ENCODE measurements around the gene FBXW4. TPM values are rescaled to one million over a fixed set of nuclear protein-coding genes. Genes with fewer than 3 reads are reported as not detected.

Gene FBXW4
- total RNA-seq, 4 donors from 2014 or later, result 45.1 to 94.7 (median 64.3) TPM

DNA sequence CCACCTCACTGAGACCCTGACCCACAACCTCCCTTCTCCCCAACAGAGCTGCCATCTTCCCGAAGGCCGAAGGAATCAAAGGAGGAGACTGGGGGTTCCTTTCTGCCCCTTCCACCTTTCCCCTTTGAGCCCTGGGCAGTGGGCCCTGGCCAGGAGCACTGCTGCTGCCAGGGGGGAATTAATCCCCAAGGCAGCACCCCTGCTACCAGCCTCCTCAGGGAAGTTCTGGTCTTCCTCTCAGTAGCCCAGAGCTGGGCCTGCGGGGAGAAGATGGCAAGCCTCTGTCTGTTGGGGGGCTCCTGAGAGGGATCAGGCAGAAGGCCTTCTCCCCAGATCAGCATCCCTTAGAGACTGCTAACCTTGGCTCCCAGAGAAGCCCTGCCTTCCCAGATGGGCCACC lies 81.3 kb downstream of the FBXW4 start:
- TF ChIP-seq, protein P1, sequence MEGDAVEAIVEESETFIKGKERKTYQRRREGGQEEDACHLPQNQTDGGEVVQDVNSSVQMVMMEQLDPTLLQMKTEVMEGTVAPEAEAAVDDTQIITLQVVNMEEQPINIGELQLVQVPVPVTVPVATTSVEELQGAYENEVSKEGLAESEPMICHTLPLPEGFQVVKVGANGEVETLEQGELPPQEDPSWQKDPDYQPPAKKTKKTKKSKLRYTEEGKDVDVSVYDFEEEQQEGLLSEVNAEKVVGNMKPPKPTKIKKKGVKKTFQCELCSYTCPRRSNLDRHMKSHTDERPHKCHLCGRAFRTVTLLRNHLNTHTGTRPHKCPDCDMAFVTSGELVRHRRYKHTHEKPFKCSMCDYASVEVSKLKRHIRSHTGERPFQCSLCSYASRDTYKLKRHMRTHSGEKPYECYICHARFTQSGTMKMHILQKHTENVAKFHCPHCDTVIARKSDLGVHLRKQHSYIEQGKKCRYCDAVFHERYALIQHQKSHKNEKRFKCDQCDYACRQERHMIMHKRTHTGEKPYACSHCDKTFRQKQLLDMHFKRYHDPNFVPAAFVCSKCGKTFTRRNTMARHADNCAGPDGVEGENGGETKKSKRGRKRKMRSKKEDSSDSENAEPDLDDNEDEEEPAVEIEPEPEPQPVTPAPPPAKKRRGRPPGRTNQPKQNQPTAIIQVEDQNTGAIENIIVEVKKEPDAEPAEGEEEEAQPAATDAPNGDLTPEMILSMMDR (IDR thresholded peaks at IDR 0.05), result no peak
- intact Hi-C loops (cut with DNase I; ENCODE audit: low total_unique reads), result no loop called here

DNA sequence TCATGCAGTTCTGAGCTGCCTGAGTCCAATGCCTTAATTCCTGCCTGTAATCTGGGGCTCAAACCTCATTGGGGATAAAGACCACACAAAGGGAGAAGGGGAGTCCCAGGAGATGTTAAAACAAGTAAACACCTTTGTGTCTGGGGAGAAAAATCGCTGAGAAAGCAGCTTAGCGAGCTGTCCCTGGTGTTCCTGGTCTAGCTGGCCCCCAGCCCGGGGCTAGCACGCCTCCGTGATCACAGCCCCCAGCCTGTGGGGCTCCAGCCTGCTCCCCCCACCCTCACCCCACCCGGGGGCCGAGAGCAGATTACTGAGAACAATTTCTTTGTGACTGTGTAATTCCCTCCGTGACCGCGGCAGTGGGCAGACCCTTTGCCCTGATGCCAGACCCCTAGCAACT lies 82.1 kb downstream of the FBXW4 start:
- DNase-seq, result no peak
- Histone ChIP-seq H3K9me3 (no peaks in the 10 kb centered on the region), H3K4me3 (no peak overlapping the region), H3K4me1 (no peaks in the 10 kb centered on the region), H3K36me3 (no peaks in the 10 kb centered on the region), H3K27me3 (no peaks in the 10 kb centered on the region), H3K27ac (no peak overlapping the region)
- TF ChIP-seq POLR2A (IDR thresholded peaks at IDR 0.05), result no peak
- TF ChIP-seq, protein P1 (IDR thresholded peaks at IDR 0.05), result no peak
- intact Hi-C loops (cut with DNase I; ENCODE audit: low total_unique reads), result no loop called here

More for the DNA sequence above, 81.3 kb downstream of the FBXW4 start:
- H3K9me3 ChIP-seq, result no peaks in the 10 kb centered on the region
- H3K4me1 ChIP-seq, result no peaks in the 10 kb centered on the region
- H3K27ac ChIP-seq, result no peak overlapping the region
- H3K4me3 ChIP-seq, result no peak overlapping the region
- H3K27me3 ChIP-seq, result no peaks in the 10 kb centered on the region
- no peaks in the 10 kb centered on the region for H3K36me3 ChIP-seq
- DNase-seq, result no peak

DNA sequence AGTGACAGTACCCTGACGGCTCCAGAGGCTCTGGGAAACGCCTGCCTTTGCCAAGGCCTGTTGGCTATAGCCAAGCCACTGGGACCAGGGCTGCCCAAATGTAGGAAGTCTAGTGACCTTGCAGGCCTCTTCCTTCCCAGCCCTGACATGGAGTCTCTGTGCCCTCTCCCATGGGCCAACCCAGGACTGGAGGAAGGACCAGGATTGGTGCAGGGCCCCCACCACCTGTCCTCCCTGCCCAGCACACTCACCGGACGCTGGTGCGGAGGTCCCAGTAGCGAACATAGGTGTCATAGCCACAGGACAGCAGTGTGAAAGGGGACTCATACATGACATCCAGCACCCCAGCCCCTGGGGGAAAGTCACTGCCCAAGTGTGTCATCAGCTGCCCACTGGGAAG lies 82.9 kb downstream of the FBXW4 start:
- DNase-seq, result no peak
- intact Hi-C loops (cut with DNase I; ENCODE audit: low total_unique reads), result no loop called here
- no peaks in the 10 kb centered on the region for H3K27me3 ChIP-seq
- TF ChIP-seq, protein P1 (IDR thresholded peaks at IDR 0.05), result no peak
- TF ChIP-seq POLR2A (IDR thresholded peaks at IDR 0.05), result no peak
- H3K27ac ChIP-seq, result no peak overlapping the region
- H3K4me1 ChIP-seq, result no peaks in the 10 kb centered on the region
- H3K9me3 ChIP-seq, result no peaks in the 10 kb centered on the region
- no peaks in the 10 kb centered on the region for H3K36me3 ChIP-seq
- no peak overlapping the region for H3K4me3 ChIP-seq

DNA sequence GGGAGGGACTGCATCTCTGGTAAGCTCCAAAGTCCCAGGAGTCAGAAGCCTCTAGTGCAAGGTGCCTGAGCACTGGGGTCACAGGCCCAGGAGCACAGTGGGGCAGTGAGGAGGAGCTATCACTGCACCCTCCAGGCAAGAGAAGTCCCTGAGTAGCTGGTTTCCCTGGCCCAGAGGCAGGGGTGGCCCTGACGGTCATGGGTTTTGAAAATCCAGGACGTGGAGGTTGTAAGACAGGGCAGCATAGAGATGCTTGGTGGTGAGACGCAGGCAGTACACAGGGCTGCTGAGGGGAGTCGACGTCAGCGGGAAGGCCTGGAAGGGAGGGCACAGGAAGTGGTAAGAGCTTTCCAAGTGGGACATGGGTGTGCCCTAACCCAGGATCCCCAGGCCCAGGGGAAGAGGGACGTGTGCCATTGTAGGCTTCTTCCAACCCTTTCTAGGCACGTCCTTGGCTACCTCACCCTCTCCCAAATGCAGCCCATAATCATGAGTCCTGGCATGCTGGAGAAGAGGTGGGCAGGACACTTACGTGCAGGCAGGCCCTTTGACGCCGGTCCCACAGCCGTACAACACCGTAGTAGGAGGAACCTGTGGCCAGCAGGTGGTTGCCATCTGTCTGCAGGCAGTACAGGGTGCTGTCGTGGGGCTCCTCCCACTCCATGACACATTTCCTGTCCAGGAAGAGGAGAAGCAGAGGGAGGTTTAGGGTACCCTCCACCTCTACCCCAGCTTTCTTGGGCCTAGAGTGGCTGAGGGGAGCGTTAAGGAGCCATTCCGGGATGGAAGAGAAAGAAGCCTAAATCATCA lies 83.7 kb downstream of the FBXW4 start:
- no peaks in the 10 kb centered on the region for H3K9me3 ChIP-seq
- H3K27me3 ChIP-seq, result no peaks in the 10 kb centered on the region
- TF ChIP-seq POLR2A (IDR thresholded peaks at IDR 0.05), result no peak
- TF ChIP-seq, protein P1 (IDR thresholded peaks at IDR 0.05), result no peak
- H3K4me1 ChIP-seq, result no peaks in the 10 kb centered on the region
- H3K4me3 ChIP-seq, result no peak overlapping the region
- no peaks in the 10 kb centered on the region for H3K36me3 ChIP-seq
- no peak for DNase-seq
- intact Hi-C loops (cut with DNase I; ENCODE audit: low total_unique reads), result no loop called here
- no peak overlapping the region for H3K27ac ChIP-seq

DNA sequence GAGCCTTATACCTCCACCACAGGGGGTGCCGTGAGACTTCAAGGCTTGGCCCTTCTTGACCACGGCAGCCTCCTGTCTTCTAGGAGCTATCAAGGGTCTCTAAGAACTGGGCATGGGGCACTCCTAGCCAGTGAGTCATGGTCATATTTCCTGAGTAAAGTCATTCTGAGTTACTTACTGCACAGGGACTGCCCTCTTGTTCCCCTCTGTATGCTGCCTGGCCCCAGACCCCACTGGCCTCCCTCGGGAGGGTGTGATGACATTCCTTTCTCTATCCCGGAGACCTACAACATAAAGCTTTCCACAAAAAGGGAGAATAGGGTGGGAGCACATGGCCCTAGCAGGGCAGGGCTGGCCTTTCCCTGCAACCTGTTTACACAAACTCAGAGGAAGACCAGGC lies 85.5 kb downstream of the FBXW4 start:
- Histone ChIP-seq H3K4me3 (no peak overlapping the region), H3K36me3 (no peaks in the 10 kb centered on the region), H3K4me1 (no peaks in the 10 kb centered on the region), H3K9me3 (no peaks in the 10 kb centered on the region), H3K27ac (no peak overlapping the region), H3K27me3 (no peaks in the 10 kb centered on the region)
- no peak for DNase-seq
- no peak for TF ChIP-seq POLR2A (IDR thresholded peaks at IDR 0.05)
- TF ChIP-seq, protein P1 (IDR thresholded peaks at IDR 0.05), result no peak
- intact Hi-C loops (cut with DNase I; ENCODE audit: low total_unique reads), result loop anchor here (10.0 kb wide), 1 partner anchor 165 kb away; the partner anchor contains the start of gene FGF8

All from uterus (tissue), 4 donors.